Ovary (tissue), 3 donors: ENCODE data around the gene RGS11.

ENCODE experiments used
- EP300 ChIP-seq: sonication (generic); formaldehyde crosslinking; IDR thresholded peaks from one replicate; pipeline ENCODE4 v1.6.1; 2017; ENCODE audit warnings: antibody characterized with exemption
- POLR2A ChIP-seq: fragments of 450-650 bp; IDR thresholded peaks from one replicate; pipeline ENCODE4 v1.6.1; 2017; ENCODE audit warnings: antibody characterized with exemption, mild to moderate bottlenecking, moderate library complexity
- TF ChIP-seq, protein P1 (sequence below), 3 donors: fragments of 450-650 bp in 2 of 3; fragments of 200-600 bp in 1 of 3; IDR thresholded peaks; one replicate each; pipeline versions ENCODE4 v1.5.1 to v1.8.0; 2016 to 2022; ENCODE audit warnings: antibody characterized with exemption in 3 of 3, mild to moderate bottlenecking in 1 of 3
- donor health status: DM: no; HTN: no; CAD: no.

DNA sequence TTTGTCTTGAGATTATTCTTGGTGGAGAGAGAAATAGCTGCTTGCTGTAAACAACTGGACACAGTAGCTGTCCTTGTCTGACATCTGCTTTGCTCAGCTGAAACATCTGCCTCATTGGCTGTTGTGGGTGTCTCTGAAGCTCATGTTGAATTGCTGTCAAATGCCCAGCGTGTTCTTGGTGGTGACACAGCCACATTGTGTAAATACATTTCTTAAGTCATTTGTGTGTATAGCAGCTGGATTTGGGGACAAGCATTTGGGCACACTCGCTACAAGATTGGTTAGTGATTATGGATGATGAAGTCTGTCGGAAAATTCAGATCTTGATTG lies 35.8 kb downstream of the RGS11 start:
- TF ChIP-seq, protein P1, sequence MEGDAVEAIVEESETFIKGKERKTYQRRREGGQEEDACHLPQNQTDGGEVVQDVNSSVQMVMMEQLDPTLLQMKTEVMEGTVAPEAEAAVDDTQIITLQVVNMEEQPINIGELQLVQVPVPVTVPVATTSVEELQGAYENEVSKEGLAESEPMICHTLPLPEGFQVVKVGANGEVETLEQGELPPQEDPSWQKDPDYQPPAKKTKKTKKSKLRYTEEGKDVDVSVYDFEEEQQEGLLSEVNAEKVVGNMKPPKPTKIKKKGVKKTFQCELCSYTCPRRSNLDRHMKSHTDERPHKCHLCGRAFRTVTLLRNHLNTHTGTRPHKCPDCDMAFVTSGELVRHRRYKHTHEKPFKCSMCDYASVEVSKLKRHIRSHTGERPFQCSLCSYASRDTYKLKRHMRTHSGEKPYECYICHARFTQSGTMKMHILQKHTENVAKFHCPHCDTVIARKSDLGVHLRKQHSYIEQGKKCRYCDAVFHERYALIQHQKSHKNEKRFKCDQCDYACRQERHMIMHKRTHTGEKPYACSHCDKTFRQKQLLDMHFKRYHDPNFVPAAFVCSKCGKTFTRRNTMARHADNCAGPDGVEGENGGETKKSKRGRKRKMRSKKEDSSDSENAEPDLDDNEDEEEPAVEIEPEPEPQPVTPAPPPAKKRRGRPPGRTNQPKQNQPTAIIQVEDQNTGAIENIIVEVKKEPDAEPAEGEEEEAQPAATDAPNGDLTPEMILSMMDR (IDR thresholded peaks at IDR 0.05) = no peak
- no peak for TF ChIP-seq POLR2A
- TF ChIP-seq EP300 = no peak
